K562 (cell line): ENCODE data around the gene WDPCP. TPM values are rescaled to one million over a fixed set of nuclear protein-coding genes. Genes with fewer than 3 reads are reported as not detected.
A peak's percentile ranks its signal among the peaks of the same experiment; 100 is the strongest.

Source experiments
- CBX2 ChIP-seq: fragments of 200-600 bp; sonication (generic); IDR thresholded peaks from one replicate; pipeline ENCODE4 v1.6.1; 2012; ENCODE audit warnings: mild to moderate bottlenecking, low read length, inconsistent platforms; ENCODE audit not compliant: insufficient read depth, poor library complexity, severe bottlenecking
- CREB3 ChIP-seq: fragments of 450-650 bp; conservative IDR thresholded peaks from 2 replicates; pipeline ENCODE4 v1.6.1; 2016; ENCODE audit warnings: missing genetic modification characterization, low read depth, mild to moderate bottlenecking, missing compliant biosample characterization, moderate library complexity
- EWSR1 ChIP-seq: fragments of 450-650 bp; IDR thresholded peaks from 2 replicates; pipeline ENCODE4 v1.6.1; 2018; ENCODE audit warnings: borderline replicate concordance, mild to moderate bottlenecking, low read depth, moderate library complexity; ENCODE audit not compliant: partially characterized antibody
- FOXK1 ChIP-seq: sonication (generic); formaldehyde crosslinking; IDR thresholded peaks from 2 replicates; pipeline ENCODE4 v1.8.0; 2022; ENCODE audit warnings: missing genetic modification reagents, mild to moderate bottlenecking, borderline replicate concordance
- GATAD2B ChIP-seq: fragments of 450-650 bp; IDR thresholded peaks from 2 replicates; pipeline ENCODE4 v1.6.1; 2017; ENCODE audit warnings: mild to moderate bottlenecking, borderline replicate concordance
- GTF2B ChIP-seq: IDR thresholded peaks from 2 replicates; pipeline ENCODE4 v1.6.1; 2011; ENCODE audit not compliant: insufficient read length; ENCODE audit errors: extremely low read depth
- JUN ChIP-seq, 2 experiments: sonication (generic) in 1 of 2; formaldehyde crosslinking in 1 of 2; IDR thresholded peaks; 2 replicates each; pipeline versions ENCODE4 v1.6.1 to v1.8.0; 2012 to 2022; ENCODE audit warnings: borderline replicate concordance in 2 of 2, mild to moderate bottlenecking in 2 of 2, improper control_type of control experiment in 1 of 2, low read depth in 1 of 2, low read length in 1 of 2, missing genetic modification reagents in 1 of 2
- NBN ChIP-seq: fragments of 450-650 bp; IDR thresholded peaks from 2 replicates; pipeline ENCODE4 v1.6.1; 2016; ENCODE audit warnings: low read depth, mild to moderate bottlenecking
- RBM17 ChIP-seq: fragments of 200-400 bp; formaldehyde crosslinking; IDR thresholded peaks from 2 replicates; pipeline ENCODE4 v1.6.1; 2017; ENCODE audit warnings: low read depth, mild to moderate bottlenecking, low read length, borderline replicate concordance
- RFX5 ChIP-seq: IDR thresholded peaks from 2 replicates; pipeline ENCODE4 v1.6.1; 2011; ENCODE audit warnings: low read depth, mild to moderate bottlenecking, improper control_type of control experiment, low read length
- SNAPC5 ChIP-seq: fragments of 250-450 bp; sonication (Bioruptor Pico); IDR thresholded peaks from 2 replicates; pipeline ENCODE4 v1.8.0; 2021; ENCODE audit warnings: moderate library complexity, mild to moderate bottlenecking, inconsistent platforms
- STAT5A ChIP-seq: IDR thresholded peaks from 2 replicates; pipeline ENCODE4 v1.6.1; 2012; ENCODE audit warnings: low read length, inconsistent platforms, borderline replicate concordance
- THAP7 ChIP-seq: fragments of 250-450 bp; sonication (Bioruptor Pico); IDR thresholded peaks from 2 replicates; pipeline ENCODE4 v1.5.0; 2021
- YY1 ChIP-seq, 3 experiments: IDR thresholded peaks; 2 replicates each; pipeline ENCODE4 v1.6.1; 2011; ENCODE audit warnings: low read length in 2 of 3, mild to moderate bottlenecking in 2 of 3, moderate library complexity in 2 of 3, borderline replicate concordance in 1 of 3, control low read depth in 1 of 3, low read depth in 1 of 3; ENCODE audit not compliant: insufficient read depth in 3 of 3, insufficient replicate concordance in 2 of 3, control insufficient read depth in 1 of 3, insufficient read length in 1 of 3; ENCODE audit errors: extremely low read depth in 1 of 3
- ZBTB1 ChIP-seq: sonication (generic); formaldehyde crosslinking; IDR thresholded peaks from 2 replicates; pipeline ENCODE4 v1.8.1; 2023; ENCODE audit warnings: missing genetic modification reagents, low read depth, mild to moderate bottlenecking, borderline replicate concordance
- ZFP91 ChIP-seq: sonication (generic); formaldehyde crosslinking; IDR thresholded peaks from 2 replicates; pipeline ENCODE4 v1.8.0; 2022; ENCODE audit warnings: mild to moderate bottlenecking, missing genetic modification reagents
- ZKSCAN8 ChIP-seq: fragments of 200-800 bp; sonication (Bioruptor generic); IDR thresholded peaks from 2 replicates; pipeline ENCODE4 v1.6.1; 2016; ENCODE audit warnings: missing genetic modification characterization, missing compliant biosample characterization
- ZNF586 ChIP-seq: fragments of 450-650 bp; formaldehyde crosslinking; conservative IDR thresholded peaks from 2 replicates; pipeline ENCODE4 v1.4.0; 2020; ENCODE audit warnings: mild to moderate bottlenecking, moderate library complexity
- ZNF75A ChIP-seq: fragments of 450-650 bp; formaldehyde crosslinking; IDR thresholded peaks from 2 replicates; pipeline ENCODE4 v1.4.0; 2020; ENCODE audit warnings: mild to moderate bottlenecking
- ZNF830 ChIP-seq: fragments of 250-450 bp; sonication (Bioruptor Pico); IDR thresholded peaks from 2 replicates; pipeline ENCODE4 v1.5.0; 2021; ENCODE audit warnings: mild to moderate bottlenecking
- polyA plus RNA-seq, 8 experiments: library from polyadenylated mRNA; depleted of rRNA in 4 of 8; stranded (reverse) in 5 of 8; unstranded in 3 of 8; fragments of >200 nt; fragmentation: Nextera tagmentation in 2 of 8; fragmentation: Illumina TruSeq in 1 of 8; extraction: Ambion mirVana in 2 of 8; extraction: Trizol in 1 of 8; gene quantifications; 2 replicates each; pipeline versions ENCODE4 v1.2.1 to v1.2.3, GENCODE V29; 2011 to 2014; ENCODE audit warnings: inconsistent platforms in 1 of 8, missing spikeins in 1 of 8
- total RNA-seq, 7 experiments: library from RNA; depleted of rRNA in 6 of 7; stranded (reverse); fragments of >200 nt in 6 of 7; fragmentation: Illumina TruSeq in 2 of 7; extraction: Trizol in 2 of 7; gene quantifications; 2 replicates each; pipeline versions ENCODE4 v1.2.1 to v1.2.3, GENCODE V29; 2011 to 2021; ENCODE audit warnings: low replicate concordance in 1 of 7

Gene WDPCP
- total and polyA plus RNA-seq, 9 of the 15 experiments (the other 6 are each of a cell fraction or from before 2014, with no cell fraction given): 1.4 to 6.4 (median 5.5) TPM

GRCh38 chr2:63588385-63589147 is at the start of gene WDPCP, which contains the start of gene MDH1 (continued):
- TF ChIP-seq THAP7 (CRISPR knock-in tag) (no peak), GTF2B (no peak), YY1 (IDR thresholded peaks at IDR 0.05; ENCODE audit: borderline replicate concordance in 1 of 3, control insufficient read depth in 1 of 3, extremely low read depth in 1 of 3, insufficient read depth in 3 of 3, insufficient read length in 1 of 3, insufficient replicate concordance in 2 of 3, low read depth in 1 of 3, low read length in 2 of 3) (peak in 2 of 3 experiments; percentile 31 to 55), RBM17 (no peak), JUN (IDR thresholded peaks at IDR 0.05; ENCODE audit: borderline replicate concordance, low read depth, low read length) (0 out of 2 replicates have a peak, but pooled peaks have one; percentile 24), JUN (CRISPR knock-in tag; IDR thresholded peaks at IDR 0.05; ENCODE audit: borderline replicate concordance) (0 out of 2 replicates have a peak, but pooled peaks have one; percentile 72), ZNF75A (CRISPR knock-in tag) (no peak), NBN (no peak), FOXK1 (CRISPR knock-in tag) (no peak), CREB3 (tag) (peak; percentile 91), ZNF586 (CRISPR knock-in tag) (no peak), ZBTB1 (CRISPR knock-in tag) (no peak), ZNF830 (no peak), ZKSCAN8 (CRISPR knock-in tag) (0 out of 2 replicates have a peak, but pooled peaks have one; percentile 37), CBX2 (no peak), RFX5 (no peak), STAT5A (peak; percentile 25; the same call in 1 of the 2 replicates), GATAD2B (no peak), EWSR1 (no peak), SNAPC5 (CRISPR knock-in tag) (no peak), ZFP91 (no peak)
